HepG2 (cell line): ENCODE data around the gene LLGL2. TPM values are rescaled to one million over a fixed set of nuclear protein-coding genes. Genes with fewer than 3 reads are reported as not detected.

Source experiments
- FOXC1 ChIP-seq: sonication (generic); formaldehyde crosslinking; IDR thresholded peaks from 2 replicates; pipeline ENCODE4 v1.8.0; 2022; ENCODE audit warnings: mild to moderate bottlenecking, missing genetic modification reagents, borderline replicate concordance
- FOXK1 ChIP-seq: sonication (generic); formaldehyde crosslinking; IDR thresholded peaks from 2 replicates; pipeline ENCODE4 v1.4.0; 2020; ENCODE audit warnings: low read depth, missing genetic modification reagents, borderline replicate concordance
- GABPA ChIP-seq, 2 experiments: IDR thresholded peaks; 2 replicates each; pipeline ENCODE4 v1.6.1; 2011 to 2016; ENCODE audit warnings: low read depth in 2 of 2, low read length in 1 of 2, missing biosample characterization in 1 of 2, missing genetic modification characterization in 1 of 2
- HNF4A ChIP-seq: sonication (generic); formaldehyde crosslinking; IDR thresholded peaks from 2 replicates; pipeline ENCODE4 v1.4.0; 2020; ENCODE audit warnings: missing genetic modification reagents
- KMT2B ChIP-seq: IDR thresholded peaks from 2 replicates; pipeline ENCODE4 v1.6.1; 2016; ENCODE audit warnings: missing genetic modification reagents, missing compliant biosample characterization
- MAFG ChIP-seq: sonication (generic); formaldehyde crosslinking; IDR thresholded peaks from 2 replicates; pipeline ENCODE4 v1.5.1; 2020; ENCODE audit warnings: mild to moderate bottlenecking, missing genetic modification reagents
- MATR3 ChIP-seq: sonication (generic); formaldehyde crosslinking; IDR thresholded peaks from 2 replicates; pipeline ENCODE4 v1.4.0; 2020; ENCODE audit warnings: missing genetic modification reagents
- MXI1 ChIP-seq: IDR thresholded peaks from 3 replicates; pipeline ENCODE4 v1.6.1; 2012; ENCODE audit warnings: low read depth, low read length, inconsistent platforms, borderline replicate concordance
- NR2F1 ChIP-seq, 2 experiments: fragments of 450-650 bp in 1 of 2; formaldehyde crosslinking in 1 of 2; IDR thresholded peaks; 2 replicates each; pipeline versions ENCODE4 v1.5.0 to v1.6.1; 2016 to 2020; ENCODE audit warnings: mild to moderate bottlenecking in 1 of 2, missing compliant biosample characterization in 1 of 2, missing genetic modification reagents in 1 of 2, moderate library complexity in 1 of 2
- NRL ChIP-seq: sonication (generic); formaldehyde crosslinking; IDR thresholded peaks from 2 replicates; pipeline ENCODE4 v1.5.0; 2020; ENCODE audit warnings: missing genetic modification reagents, mild to moderate bottlenecking, moderate library complexity, borderline replicate concordance
- POLR2AphosphoS5 ChIP-seq: IDR thresholded peaks from 2 replicates; pipeline ENCODE4 v1.6.1; 2012; ENCODE audit warnings: low read depth, low read length
- SETDB1 ChIP-seq: sonication (generic); formaldehyde crosslinking; IDR thresholded peaks from 2 replicates; pipeline ENCODE4 v1.5.1; 2020; ENCODE audit warnings: missing genetic modification reagents, mild to moderate bottlenecking, borderline replicate concordance
- SMAD9 ChIP-seq: sonication (generic); formaldehyde crosslinking; IDR thresholded peaks from 2 replicates; pipeline ENCODE4 v1.5.1; 2020; ENCODE audit warnings: mild to moderate bottlenecking, missing genetic modification reagents
- SP2 ChIP-seq: sonication (generic); formaldehyde crosslinking; IDR thresholded peaks from 2 replicates; pipeline ENCODE4 v1.5.1; 2020; ENCODE audit warnings: mild to moderate bottlenecking, missing genetic modification reagents
- SRY ChIP-seq: sonication (generic); formaldehyde crosslinking; IDR thresholded peaks from 2 replicates; pipeline ENCODE4 v1.8.0; 2022; ENCODE audit warnings: mild to moderate bottlenecking, missing genetic modification reagents
- ZNF143 ChIP-seq: sonication (generic); formaldehyde crosslinking; IDR thresholded peaks from 2 replicates; pipeline ENCODE4 v1.4.0; 2020; ENCODE audit warnings: missing genetic modification reagents
- ZNF598 ChIP-seq: sonication (generic); formaldehyde crosslinking; IDR thresholded peaks from 2 replicates; pipeline ENCODE4 v1.5.1; 2020; ENCODE audit warnings: mild to moderate bottlenecking, missing genetic modification reagents, borderline replicate concordance
- ZNF878 ChIP-seq: sonication (generic); formaldehyde crosslinking; IDR thresholded peaks from 2 replicates; pipeline ENCODE4 v1.8.1; 2023; ENCODE audit warnings: mild to moderate bottlenecking, missing genetic modification reagents, moderate library complexity
- ZSCAN31 ChIP-seq: sonication (generic); formaldehyde crosslinking; IDR thresholded peaks from 2 replicates; pipeline ENCODE4 v1.5.0; 2020; ENCODE audit warnings: low read depth, mild to moderate bottlenecking, missing genetic modification reagents
- polyA plus RNA-seq, 8 experiments: library from polyadenylated mRNA; depleted of rRNA in 3 of 8; stranded (reverse) in 7 of 8; unstranded in 1 of 8; fragments of >200 nt; fragmentation: Illumina TruSeq in 4 of 8; extraction: Trizol in 4 of 8; gene quantifications; 2 replicates each; pipeline versions ENCODE4 v1.2.1 to v1.2.3, GENCODE V29; 2011 to 2016; ENCODE audit warnings: low read depth in 4 of 8, missing spikeins in 1 of 8, mixed read lengths in 1 of 8; ENCODE audit not compliant: insufficient read depth in 1 of 8
- total RNA-seq, 5 experiments: library from RNA; depleted of rRNA; stranded (reverse); fragments of >200 nt; fragmentation: Illumina TruSeq; extraction: Trizol; gene quantifications; 2 replicates each; pipeline ENCODE4 v1.2.3, GENCODE V29; 2016; ENCODE audit warnings: low read depth in 1 of 5
- TF ChIP-seq, protein P1 (sequence below): sonication (generic); formaldehyde crosslinking; IDR thresholded peaks from 2 replicates; pipeline ENCODE4 v1.5.0; 2020; ENCODE audit warnings: mild to moderate bottlenecking, missing genetic modification reagents, moderate library complexity
- TF ChIP-seq, protein P2 (sequence below): IDR thresholded peaks from 2 replicates; pipeline ENCODE4 v1.6.1; 2016
- TF ChIP-seq, protein P3 (sequence below): sonication (generic); formaldehyde crosslinking; IDR thresholded peaks from 2 replicates; pipeline ENCODE4 v1.4.0; 2020; ENCODE audit warnings: mild to moderate bottlenecking, missing genetic modification reagents, borderline replicate concordance

Gene LLGL2
- total and polyA plus RNA-seq, 2 of the 13 experiments (the other 11 are each of a cell fraction or from before 2014, with no cell fraction given), result 83.0 to 86.7 TPM

DNA sequence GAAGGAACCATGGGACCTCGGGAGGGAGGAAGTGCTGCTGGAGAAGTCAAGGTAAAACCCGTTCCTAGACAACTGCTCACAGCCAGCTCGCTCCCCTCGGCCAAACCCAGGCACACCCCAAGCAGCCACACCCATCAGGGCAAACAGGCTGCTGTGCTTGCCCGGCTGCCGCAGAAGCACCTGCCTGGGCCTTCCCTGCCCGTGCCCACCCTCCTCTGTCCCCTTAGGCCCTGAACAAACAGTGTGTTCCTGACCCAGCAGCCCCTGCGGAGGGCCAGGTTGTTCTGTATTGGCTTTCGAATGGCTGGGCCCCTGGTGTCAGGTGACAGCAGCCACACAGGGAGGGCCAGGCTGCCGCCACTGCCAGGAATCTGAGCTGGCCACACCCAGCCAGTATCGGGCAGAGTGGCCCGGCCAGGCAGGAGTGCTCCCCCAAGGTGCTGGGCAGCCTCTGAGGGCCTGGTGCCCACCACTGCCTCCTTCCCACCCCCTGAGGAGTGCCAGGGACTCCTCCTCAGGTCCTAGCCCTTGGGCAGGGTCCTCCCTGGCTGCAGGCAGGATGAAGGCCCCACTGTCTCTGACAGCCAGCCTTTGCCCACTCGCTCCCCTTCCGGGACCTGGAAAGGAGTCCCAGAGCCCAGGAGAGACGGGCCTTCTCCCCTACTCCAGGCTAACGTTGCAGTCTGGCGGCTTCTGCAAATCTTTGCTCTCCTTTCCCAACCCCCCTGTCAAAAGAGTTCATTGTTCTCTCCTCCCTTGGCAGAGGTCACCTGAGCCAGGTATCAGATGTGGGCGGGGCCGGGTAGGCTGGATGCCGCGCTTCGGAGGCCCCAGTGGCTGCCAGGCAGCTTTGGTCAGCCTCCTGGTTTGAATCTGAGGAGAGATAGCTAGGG lies 24.0 kb downstream of the LLGL2 start (continued):
- TF ChIP-seq POLR2AphosphoS5 (peak; percentile 66), HNF4A (0 out of 2 replicates have a peak, but pooled peaks have one; percentile 25), SRY (CRISPR knock-in tag) (peak; percentile 89), ZSCAN31 (CRISPR knock-in tag) (peak; percentile 49; the same call in 1 of the 2 replicates), MXI1 (peak; percentile 18; the same call in 2 of the 3 replicates), GABPA (IDR thresholded peaks at IDR 0.05; ENCODE audit: low read depth, low read length) (no peak), GABPA (CRISPR knock-in tag; IDR thresholded peaks at IDR 0.05; ENCODE audit: low read depth) (no peak), SMAD9 (CRISPR knock-in tag) (0 out of 2 replicates have a peak, but pooled peaks have one; percentile 54), ZNF143 (CRISPR knock-in tag) (peak; percentile 86), SETDB1 (CRISPR knock-in tag) (no peak), ZNF878 (CRISPR knock-in tag) (no peak), MATR3 (CRISPR knock-in tag) (no peak), FOXC1 (peak; percentile 60; the same call in 1 of the 2 replicates), ZNF598 (CRISPR knock-in tag) (peak; percentile 54; the same call in 1 of the 2 replicates), FOXK1 (CRISPR knock-in tag) (peak; percentile 58; the same call in 1 of the 2 replicates), SP2 (CRISPR knock-in tag) (peak; percentile 64), KMT2B (CRISPR knock-in tag) (peak; percentile 54; the same call in 1 of the 2 replicates), MAFG (CRISPR knock-in tag) (no peak), NRL (CRISPR knock-in tag) (peak; percentile 66; the same call in 1 of the 2 replicates), NR2F1 (CRISPR knock-in tag; IDR thresholded peaks at IDR 0.05) (no peak)
- TF ChIP-seq, protein P1, sequence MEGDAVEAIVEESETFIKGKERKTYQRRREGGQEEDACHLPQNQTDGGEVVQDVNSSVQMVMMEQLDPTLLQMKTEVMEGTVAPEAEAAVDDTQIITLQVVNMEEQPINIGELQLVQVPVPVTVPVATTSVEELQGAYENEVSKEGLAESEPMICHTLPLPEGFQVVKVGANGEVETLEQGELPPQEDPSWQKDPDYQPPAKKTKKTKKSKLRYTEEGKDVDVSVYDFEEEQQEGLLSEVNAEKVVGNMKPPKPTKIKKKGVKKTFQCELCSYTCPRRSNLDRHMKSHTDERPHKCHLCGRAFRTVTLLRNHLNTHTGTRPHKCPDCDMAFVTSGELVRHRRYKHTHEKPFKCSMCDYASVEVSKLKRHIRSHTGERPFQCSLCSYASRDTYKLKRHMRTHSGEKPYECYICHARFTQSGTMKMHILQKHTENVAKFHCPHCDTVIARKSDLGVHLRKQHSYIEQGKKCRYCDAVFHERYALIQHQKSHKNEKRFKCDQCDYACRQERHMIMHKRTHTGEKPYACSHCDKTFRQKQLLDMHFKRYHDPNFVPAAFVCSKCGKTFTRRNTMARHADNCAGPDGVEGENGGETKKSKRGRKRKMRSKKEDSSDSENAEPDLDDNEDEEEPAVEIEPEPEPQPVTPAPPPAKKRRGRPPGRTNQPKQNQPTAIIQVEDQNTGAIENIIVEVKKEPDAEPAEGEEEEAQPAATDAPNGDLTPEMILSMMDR (CRISPR knock-in tag), result peak; percentile 44
- TF ChIP-seq, protein P2, sequence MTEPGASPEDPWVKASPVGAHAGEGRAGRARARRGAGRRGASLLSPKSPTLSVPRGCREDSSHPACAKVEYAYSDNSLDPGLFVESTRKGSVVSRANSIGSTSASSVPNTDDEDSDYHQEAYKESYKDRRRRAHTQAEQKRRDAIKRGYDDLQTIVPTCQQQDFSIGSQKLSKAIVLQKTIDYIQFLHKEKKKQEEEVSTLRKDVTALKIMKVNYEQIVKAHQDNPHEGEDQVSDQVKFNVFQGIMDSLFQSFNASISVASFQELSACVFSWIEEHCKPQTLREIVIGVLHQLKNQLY (CRISPR knock-in tag), result no peak
- TF ChIP-seq, protein P3, sequence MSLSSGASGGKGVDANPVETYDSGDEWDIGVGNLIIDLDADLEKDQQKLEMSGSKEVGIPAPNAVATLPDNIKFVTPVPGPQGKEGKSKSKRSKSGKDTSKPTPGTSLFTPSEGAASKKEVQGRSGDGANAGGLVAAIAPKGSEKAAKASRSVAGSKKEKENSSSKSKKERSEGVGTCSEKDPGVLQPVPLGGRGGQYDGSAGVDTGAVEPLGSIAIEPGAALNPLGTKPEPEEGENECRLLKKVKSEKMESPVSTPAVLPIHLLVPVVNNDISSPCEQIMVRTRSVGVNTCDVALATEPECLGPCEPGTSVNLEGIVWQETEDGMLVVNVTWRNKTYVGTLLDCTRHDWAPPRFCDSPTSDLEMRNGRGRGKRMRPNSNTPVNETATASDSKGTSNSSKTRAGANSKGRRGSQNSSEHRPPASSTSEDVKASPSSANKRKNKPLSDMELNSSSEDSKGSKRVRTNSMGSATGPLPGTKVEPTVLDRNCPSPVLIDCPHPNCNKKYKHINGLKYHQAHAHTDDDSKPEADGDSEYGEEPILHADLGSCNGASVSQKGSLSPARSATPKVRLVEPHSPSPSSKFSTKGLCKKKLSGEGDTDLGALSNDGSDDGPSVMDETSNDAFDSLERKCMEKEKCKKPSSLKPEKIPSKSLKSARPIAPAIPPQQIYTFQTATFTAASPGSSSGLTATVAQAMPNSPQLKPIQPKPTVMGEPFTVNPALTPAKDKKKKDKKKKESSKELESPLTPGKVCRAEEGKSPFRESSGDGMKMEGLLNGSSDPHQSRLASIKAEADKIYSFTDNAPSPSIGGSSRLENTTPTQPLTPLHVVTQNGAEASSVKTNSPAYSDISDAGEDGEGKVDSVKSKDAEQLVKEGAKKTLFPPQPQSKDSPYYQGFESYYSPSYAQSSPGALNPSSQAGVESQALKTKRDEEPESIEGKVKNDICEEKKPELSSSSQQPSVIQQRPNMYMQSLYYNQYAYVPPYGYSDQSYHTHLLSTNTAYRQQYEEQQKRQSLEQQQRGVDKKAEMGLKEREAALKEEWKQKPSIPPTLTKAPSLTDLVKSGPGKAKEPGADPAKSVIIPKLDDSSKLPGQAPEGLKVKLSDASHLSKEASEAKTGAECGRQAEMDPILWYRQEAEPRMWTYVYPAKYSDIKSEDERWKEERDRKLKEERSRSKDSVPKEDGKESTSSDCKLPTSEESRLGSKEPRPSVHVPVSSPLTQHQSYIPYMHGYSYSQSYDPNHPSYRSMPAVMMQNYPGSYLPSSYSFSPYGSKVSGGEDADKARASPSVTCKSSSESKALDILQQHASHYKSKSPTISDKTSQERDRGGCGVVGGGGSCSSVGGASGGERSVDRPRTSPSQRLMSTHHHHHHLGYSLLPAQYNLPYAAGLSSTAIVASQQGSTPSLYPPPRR (CRISPR knock-in tag), result peak; percentile 51; the same call in 1 of the 2 replicates
